C4-2B (cell line): Measurements from ENCODE around the gene DCT.

ENCODE experiments used
- H3K27ac ChIP-seq: fragments of 450-650 bp; 2 replicates; pipeline ENCODE4 v1.5.1; 2017
- CTCF ChIP-seq: fragments of 450-650 bp; conservative IDR thresholded peaks from 2 replicates; pipeline ENCODE4 v1.5.1; 2017; ENCODE audit warnings: mild to moderate bottlenecking
- ZFX ChIP-seq: fragments of 450-650 bp; IDR thresholded peaks from 2 replicates; pipeline ENCODE4 v1.6.1; 2017

DCT gene

GRCh38 chr13:94481941-94482340 is 2.5 kb upstream of the DCT start:
- H3K27ac ChIP-seq: no peak overlapping the region
- TF ChIP-seq CTCF (no peak), ZFX (no peak)

- no peak overlapping the region for H3K27ac ChIP-seq
- no peak for TF ChIP-seq ZFX
- TF ChIP-seq CTCF: no peak
Measured at GRCh38 chr13:94480672-94481145, 1.2 kb upstream of the DCT start.

GRCh38 chr13:94478913-94479312 is 569 bp downstream of the DCT start:
- no peak overlapping the region for H3K27ac ChIP-seq
- TF ChIP-seq ZFX (no peak), CTCF (no peak)

GRCh38 chr13:94470126-94470525 is 9.4 kb downstream of the DCT start:
- no peak for TF ChIP-seq ZFX
- no peak for TF ChIP-seq CTCF

GRCh38 chr13:94464771-94465170 is 14.7 kb downstream of the DCT start:
- H3K27ac ChIP-seq: no peak overlapping the region
- TF ChIP-seq ZFX (no peak), CTCF (no peak)

More at GRCh38 chr13:94470126-94470525, 9.4 kb downstream of the DCT start:
- no peak overlapping the region for H3K27ac ChIP-seq

- TF ChIP-seq ZFX: no peak
- no peak for TF ChIP-seq CTCF
- no peak overlapping the region for H3K27ac ChIP-seq
Measured at GRCh38 chr13:94462670-94463069, 16.8 kb downstream of the DCT start.

GRCh38 chr13:94459116-94459515 is 20.4 kb downstream of the DCT start:
- no peak overlapping the region for H3K27ac ChIP-seq
- TF ChIP-seq ZFX (no peak), CTCF (no peak)
